HG03103 (cell line): Measurements from ENCODE around the gene TIPARP.
A peak's percentile ranks its signal among the peaks of the same experiment; 100 is the strongest.

Experiments
- ATAC-seq: cut with Tn5 transposase; IDR thresholded peaks from one replicate; pipeline ENCODE4 v1.9.1; 2021; ENCODE audit warnings: low read depth; ENCODE audit not compliant: unreplicated experiment

TIPARP gene

DNA sequence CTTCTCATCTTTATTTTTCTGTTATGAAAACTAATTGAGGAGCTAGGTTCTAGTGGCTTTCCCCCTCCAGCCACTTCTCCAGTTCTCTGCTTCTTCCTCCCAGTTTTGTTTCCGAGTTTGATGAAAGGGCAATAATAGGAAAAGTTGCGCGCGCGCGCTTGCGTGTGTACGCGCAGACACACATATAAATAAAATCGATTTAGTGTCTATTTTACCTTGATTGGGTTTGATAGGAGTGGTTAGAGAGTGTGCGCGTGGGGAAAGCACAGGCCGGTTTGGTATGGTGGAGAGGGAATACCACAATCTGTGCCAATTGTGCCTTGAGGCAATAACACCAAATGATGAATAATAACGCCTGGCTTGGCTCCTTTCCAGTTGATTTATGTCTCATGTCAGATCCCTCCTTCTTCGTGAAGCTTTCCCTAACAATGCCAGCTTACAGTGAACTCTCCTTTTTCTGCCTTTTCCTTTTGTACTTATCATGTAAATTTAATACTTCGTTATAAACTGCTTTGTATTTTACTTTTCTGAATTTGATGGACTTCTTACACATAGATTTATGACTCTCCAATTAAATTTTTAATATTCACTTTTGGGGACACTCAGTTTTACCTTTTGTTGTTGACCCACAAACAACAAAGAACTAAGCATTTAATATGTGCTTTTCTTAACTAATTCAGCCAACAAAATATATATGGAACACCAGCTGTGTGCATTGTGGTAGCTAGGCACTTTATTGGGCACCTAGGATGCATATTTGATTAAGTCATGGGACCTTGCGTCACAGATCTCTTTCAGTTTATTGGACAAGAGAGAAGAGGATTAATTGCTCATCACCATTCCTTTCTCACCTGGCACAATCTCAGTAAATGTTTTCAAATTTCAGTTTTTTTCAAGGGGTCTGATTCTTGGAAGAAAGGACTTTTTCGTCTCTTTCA lies 1.7 kb downstream of the TIPARP start:
- ATAC-seq: no peak

DNA sequence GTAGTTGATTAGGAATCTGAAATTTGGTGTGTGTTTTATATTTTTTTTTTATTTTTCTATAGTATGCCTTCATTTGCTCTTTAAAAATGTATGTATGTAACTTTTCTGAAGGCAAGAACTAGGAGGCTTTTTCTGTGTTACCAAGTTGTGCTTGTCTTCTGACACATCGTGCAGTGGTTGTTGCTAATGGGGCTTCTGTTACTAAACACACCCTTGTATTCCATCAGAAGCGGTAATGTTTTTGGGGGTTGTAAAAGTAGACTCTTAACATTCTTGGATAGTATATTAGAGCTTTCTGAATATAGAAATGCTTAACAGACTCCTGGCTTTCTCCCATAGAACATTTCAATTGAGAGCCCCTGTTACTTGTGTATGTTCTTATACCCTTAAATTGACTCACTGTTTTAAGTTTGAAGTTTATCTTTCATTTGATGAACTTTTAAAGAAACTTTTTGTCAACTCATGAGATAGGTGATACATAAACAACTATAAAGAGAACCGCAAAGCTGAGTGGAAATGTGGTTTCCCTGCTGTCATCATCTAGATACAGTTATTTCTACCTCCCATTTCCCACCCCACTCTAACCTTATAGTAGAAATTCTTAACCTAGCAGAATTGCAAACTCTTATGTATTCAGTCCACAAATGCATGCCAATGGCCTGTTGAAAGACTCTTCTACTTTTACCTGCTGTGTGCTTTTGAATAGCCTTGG lies 2.5 kb downstream of the TIPARP start:
- no peak for ATAC-seq

DNA sequence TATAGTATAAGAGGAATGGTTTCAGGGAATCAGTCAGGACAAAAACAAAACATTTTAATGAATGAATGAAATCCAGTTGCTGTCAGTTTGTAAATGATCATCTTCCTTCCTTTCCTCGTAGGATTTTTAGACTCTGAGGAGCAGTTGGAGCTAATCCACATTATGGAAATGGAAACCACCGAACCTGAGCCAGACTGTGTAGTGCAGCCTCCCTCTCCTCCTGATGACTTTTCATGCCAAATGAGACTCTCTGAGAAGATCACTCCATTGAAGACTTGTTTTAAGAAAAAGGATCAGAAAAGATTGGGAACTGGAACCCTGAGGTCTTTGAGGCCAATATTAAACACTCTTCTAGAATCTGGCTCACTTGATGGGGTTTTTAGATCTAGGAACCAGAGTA lies 3.1 kb downstream of the TIPARP start:
- no peak for ATAC-seq

DNA sequence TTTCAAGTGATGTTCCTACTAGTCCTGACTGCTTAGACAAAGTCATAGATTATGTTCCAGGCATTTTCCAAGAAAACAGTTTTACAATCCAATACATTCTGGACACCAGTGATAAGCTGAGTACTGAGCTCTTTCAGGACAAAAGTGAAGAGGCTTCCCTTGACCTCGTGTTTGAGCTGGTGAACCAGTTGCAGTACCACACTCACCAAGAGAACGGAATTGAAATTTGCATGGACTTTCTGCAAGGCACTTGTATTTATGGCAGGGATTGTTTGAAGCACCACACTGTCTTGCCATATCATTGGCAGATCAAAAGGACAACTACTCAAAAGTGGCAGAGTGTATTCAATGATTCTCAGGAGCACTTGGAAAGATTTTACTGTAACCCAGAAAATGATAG lies 3.8 kb downstream of the TIPARP start:
- no peak for ATAC-seq

DNA sequence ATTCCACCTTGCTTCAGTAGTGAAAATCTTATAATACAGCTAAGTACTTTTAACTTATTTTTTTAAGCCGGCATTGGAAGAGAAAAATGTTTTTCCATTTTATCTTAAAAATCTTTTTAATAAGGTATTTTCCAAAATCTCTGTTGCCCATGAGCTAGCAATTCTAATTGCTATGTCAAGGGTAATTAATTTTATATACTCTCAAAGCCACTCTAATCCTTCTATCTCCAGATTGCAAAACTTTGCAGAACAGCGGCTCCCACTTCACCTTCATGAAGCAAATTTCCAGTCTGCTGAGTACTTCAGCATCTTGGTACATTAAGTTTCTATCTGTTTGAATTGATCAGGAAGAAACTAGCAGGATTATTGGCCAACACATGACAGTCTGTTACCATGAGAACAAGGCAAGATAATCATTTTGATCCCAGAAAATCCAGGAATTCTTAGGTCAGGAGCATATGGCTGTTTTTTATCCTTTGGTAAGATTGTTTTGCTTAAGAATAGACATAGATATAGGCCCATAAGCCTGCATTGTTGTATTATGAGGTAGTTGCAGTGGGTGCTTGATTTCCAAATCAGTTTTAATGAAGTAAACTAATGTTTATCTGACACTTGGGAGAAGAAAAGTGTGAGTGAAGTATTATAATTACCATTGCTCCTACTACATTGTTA lies 6.0 kb downstream of the TIPARP start:
- ATAC-seq: no peak

DNA sequence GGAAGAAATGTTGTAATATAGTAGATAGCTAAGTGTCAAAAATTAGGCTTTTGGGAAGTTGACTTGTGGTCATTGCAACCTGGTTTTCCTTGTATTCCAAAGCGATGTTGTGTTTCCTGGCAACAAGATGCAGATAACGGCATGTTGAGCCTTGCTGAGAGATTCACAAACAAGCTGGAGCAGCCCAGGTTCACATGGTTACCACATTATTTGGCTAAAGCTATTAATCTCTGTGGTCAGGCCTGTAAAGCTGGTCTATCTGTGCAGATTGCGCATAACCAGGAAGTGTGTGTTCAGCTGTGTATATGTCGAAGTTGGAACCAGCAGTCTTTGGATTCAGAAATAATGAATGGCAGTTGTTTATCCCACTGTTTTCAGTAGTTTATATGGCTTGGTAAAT lies 6.6 kb downstream of the TIPARP start:
- ATAC-seq: peak; percentile 65

DNA sequence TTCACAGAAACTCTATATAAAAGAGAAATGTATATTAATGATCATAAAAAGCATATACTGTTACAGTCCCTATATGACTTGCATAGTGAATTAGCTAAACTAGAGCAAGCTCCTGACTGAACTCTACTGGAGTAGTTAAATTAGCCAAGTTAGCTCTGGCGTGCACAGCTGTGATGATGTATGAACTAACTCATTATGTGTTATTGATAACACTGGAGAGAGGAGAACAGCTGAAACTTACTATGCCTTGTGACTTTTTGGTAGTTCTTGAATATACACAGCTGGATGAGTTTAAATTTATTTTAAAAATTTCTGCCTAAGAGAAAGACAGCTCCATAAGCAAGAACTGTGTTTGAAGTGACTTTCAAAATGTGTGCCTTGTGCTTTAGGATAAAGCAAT lies 8.1 kb downstream of the TIPARP start:
- no peak for ATAC-seq

DNA sequence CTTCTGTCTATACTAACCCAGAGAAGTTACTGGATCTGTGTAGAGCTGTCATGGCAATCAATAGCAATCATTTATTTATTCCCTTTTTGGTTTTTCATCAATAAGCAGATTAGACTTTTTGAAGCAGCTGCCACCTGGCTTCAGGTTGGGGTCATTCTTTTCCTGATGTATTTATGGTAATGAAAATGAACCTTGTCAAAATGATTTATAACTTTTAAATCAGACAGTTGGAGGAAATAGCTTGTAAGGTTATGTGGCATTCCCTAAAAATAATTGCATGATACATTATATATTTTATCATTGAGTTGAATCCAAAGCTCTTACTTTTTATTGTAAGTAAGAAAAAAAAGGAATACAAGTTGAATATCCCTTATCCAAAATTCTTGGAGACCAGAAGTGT lies 8.6 kb downstream of the TIPARP start:
- no peak for ATAC-seq

DNA sequence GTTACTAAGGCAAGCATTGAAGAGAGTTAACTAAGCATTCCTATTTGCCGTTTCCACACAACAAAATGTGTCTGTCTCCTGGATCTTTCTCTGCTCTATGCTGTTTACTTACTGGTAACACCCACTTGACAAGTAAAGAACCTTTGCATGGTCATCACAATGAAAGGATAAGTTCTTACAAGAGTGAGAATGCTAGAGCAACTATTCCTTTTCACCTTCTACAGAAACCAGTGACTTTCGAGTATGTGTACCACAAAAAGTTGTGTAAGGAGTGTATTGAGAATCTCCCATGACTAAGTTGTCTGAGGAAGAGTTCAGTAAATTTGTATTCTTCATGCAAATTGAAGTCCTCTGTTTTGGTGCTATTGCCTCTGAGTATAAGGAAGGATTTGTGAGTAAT lies 10.8 kb downstream of the TIPARP start:
- ATAC-seq: no peak

DNA sequence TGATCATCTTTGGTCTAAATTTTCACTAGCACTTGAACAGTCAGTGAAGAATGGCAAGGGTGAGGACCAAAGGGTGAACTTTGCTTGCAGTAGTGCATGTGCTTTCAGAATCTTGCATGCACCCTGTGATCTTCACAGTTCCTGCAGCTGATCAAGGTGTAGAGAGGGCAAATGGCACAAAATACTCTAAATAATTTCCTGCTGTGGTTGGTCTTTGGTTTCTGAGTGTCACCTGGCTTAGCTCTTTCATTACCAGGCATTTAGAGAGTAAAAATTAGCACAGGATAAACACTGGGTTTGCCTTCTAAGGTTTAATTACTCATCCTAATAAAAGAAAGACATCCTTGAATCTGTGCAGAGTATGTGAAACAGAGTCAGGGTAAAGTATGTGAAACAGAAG lies 11.4 kb downstream of the TIPARP start:
- no peak for ATAC-seq

DNA sequence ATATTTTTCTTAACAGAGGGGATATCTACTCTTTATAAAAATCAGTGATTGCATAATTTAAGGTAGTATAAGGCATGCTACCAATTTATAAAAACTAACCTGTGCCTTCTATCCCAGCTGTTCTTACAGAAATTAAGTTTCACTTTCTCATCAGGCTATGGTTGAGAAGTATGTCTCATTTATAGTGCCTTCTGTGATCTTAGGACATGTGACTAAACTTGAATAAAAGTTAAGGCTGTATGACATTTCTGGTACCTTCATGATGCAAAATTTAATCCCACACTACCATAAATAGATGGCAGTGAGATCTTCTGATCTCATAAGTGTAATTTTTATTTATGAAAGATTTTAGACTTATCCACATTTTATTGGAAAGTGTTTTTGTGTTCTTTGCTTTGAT lies 12.6 kb downstream of the TIPARP start:
- no peak for ATAC-seq

DNA sequence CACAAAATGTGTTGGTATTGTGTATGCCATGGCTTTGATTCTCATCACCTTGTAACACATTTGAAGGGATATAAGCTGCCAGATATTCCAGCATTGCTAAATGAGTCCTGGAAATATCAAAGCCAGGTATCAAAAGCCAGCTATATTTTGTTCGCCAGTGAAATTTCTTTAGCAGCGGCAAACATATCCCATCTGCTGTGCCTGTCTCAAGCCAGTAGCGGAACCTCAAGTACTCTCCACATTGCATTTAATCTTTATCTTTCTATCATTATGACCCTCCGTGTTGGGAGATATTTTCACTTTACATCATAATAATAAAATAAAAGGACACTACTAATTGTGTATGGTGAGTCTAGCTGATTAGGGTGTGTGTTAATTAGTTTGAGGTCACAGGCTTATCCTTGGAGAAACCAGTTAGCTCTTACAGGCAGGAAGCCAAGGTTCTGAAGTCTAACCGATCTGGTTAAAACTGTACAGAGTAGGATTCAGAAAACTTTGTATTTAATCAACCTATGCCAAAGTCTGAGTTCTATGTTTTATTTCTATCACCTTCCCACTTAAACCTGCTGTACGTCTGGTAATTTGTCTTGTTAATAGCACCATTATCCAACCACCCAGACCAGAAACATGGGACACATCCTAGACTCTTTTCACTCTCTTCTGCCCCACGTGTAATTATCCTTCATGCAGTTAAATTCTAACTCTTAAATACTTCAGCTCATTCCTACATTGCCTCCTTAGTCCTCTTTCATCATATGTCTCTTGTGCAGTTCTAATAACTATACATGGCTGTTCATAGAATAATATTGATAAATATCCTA lies 14.5 kb downstream of the TIPARP start:
- no peak for ATAC-seq

DNA sequence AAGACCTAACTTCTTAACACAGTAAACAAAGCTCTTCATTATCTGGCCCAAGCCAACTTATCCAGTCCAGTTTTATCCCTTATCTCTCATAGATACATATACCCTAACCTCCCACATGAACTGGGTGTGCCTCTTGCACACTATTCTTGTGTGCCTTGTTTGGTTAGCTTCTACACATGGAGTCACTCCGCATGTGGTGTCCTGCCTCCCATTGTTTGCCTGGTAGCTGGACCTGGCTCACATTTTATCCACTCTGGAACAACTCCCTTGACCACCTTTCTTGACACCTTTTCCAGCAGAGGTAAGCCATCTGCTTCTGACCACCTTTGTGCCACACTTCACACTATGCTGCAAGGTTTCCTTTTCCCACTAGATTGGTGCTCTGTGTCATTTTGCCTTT lies 15.2 kb downstream of the TIPARP start:
- ATAC-seq: no peak

DNA sequence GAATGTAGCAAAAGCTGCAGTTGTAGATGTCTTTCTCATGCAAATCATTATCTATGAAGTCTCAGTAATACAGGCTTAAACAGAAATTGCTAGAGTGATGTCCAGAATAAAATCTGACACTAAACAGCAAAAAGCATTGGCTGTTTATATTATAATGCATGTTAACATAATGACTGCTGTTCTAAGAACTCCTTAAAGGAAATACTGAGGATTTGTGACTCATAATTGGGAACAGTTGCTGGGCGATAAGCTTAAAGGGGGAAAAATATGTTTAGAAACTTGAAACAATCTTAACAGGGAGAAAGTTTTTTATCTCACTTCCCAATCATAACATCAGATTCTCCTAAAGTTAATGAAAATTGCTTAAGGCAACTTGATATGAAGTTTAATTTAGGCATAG lies 17.5 kb downstream of the TIPARP start:
- ATAC-seq: no peak

DNA sequence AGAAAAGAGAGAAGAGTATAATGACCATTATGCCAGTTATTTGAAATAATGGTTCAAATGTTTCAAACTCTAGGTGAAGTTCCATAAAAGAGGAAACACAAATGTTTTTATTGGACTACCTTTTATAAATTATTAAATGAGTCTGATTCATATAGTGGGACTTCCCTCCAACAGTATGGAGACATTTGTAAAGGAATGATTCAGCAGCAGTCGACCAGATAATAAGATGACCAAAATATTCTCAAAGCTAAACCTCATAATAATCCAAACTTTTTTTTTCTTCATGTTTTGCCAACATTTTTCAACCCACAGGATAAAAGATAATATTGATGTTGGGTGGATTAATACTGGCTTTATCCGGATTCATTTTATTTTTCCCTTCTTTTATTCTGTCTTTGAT lies 18.8 kb downstream of the TIPARP start:
- ATAC-seq: no peak

DNA sequence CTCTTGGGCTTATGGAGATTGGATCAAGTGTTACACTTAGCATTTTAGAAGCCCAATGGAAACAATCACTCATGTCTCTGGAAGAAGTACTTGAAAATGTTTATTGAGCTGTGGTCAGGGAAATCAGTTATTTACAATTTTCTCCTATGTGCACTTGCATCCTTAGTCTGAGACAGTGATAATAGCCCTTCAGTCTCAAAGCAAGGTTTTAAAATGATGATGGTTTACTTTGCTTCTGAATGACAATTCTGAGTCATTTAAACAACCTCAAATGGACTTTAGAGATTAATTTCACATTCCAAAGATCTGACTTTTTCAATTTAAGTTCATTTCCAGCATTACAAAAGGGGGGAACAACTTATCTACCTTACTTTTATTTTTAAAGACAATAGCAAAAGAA lies 20.1 kb downstream of the TIPARP start:
- ATAC-seq: no peak

DNA sequence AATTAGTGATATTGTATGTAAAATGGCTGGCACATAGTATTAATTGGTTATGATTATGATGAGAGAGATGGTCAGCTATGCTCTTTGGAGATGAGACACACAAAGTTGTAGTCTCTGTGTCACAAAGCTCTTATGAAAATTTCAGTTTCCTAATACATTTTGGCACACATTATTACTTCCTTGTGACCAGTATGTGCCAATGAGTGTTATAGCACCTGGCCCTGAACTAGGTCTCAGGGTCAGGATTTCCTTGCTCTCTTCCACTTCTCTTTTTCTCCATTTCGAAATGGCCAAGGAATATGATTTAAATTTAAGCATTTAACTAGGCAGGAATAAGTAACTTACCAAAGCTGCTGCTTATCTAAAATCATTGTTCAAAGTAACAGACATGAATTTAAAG lies 28.0 kb downstream of the TIPARP start:
- ATAC-seq: no peak

DNA sequence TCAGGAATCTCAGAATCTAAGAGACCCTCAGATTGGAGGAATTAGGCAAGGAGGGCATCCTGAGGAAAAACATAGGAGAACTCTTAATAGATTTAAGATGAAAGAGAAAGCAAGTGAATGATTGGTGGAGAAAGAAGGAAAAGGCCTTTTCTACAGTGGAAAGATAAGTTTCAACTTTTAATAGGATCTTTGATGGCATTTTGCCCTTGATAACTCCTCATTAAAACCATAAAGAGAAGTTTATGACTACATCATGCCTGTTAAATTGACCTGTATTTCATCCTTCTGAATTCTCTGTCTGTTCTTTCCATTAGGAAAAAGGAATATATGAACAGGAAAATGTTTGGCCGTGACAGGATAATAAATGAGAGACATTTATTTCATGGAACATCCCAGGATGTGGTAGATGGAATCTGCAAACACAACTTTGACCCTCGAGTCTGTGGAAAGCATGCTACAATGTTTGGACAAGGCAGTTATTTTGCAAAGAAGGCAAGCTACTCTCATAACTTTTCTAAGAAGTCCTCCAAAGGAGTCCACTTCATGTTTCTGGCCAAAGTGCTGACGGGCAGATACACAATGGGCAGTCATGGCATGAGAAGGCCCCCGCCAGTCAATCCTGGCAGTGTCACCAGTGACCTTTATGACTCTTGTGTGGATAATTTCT lies 30.1 kb downstream of the TIPARP start:
- ATAC-seq: no peak

DNA sequence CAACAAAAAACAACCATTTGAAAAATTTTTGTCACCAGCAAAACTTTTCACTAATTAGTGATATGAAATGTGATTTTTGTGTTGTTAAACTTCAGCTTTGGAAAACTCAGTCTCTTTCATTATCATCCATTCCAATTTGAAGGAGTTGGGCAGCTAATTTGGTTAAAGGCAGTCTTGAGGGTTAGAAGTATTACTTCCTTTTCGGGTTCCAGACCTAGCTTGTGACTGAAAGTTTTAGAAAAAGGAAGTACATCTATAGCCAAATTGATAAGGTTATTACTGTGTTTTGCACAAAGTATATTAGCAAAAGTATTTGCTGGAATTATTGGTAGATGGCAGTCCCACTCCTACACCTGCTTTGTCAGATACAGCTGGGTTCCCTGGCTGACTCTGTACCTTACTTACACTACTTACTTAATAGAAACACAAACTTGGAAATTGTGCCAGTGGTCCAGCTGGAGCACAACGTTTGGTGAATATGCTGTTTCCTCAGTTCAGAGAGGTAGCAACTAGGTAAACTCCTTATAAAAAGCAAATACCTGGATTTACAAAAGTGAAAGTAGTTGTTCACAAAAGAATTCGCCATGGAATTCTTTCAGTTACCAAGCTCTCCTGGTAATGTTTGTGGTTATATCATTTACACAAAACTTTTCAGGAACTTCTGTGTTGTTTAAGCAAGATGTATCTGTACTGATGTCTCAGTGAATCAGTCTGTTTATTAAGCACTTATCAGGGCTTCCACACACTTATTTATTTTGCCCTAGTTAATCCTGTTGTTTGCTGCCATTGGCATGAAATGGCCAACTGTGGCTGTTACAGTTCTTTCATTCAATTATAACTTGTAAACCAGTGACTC lies 31.6 kb downstream of the TIPARP start:
- ATAC-seq: peak; percentile 66
